Liver (tissue), 9 donors: ENCODE results near the gene PELI1. TPM values are rescaled to one million over a fixed set of nuclear protein-coding genes. Genes with fewer than 3 reads are reported as not detected.

Experiments used
- DNase-seq: peaks from one replicate; pipeline ENCODE4 v3.0.0-alpha.2; 2017; ENCODE audit warnings: low spot score
- H3K27ac ChIP-seq, 2 donors: one replicate each; pipeline ENCODE4 v1.7.0; 2013; ENCODE audit warnings: inconsistent platforms in 2 of 2, low read length in 2 of 2, control low read depth in 1 of 2, low read depth in 1 of 2, mild to moderate bottlenecking in 1 of 2
- H3K27me3 ChIP-seq, 4 donors: one replicate each; pipeline versions ENCODE4 v1.6.1 to v1.7.0; 2013; ENCODE audit warnings: low read length in 3 of 4, inconsistent platforms in 1 of 4, mild to moderate bottlenecking in 1 of 4, moderate library complexity in 1 of 4; ENCODE audit not compliant: control insufficient read depth in 4 of 4, insufficient read depth in 4 of 4
- H3K36me3 ChIP-seq, 4 donors: one replicate each; pipeline versions ENCODE4 v1.6.1 to v1.7.0; 2013; ENCODE audit warnings: low read length in 3 of 4, mild to moderate bottlenecking in 3 of 4, low read depth in 1 of 4, moderate library complexity in 1 of 4; ENCODE audit not compliant: control insufficient read depth in 4 of 4, insufficient read depth in 3 of 4
- H3K4me1 ChIP-seq, 4 donors: one replicate each; pipeline versions ENCODE4 v1.6.1 to v1.7.0; 2013; ENCODE audit warnings: low read length in 3 of 4, mild to moderate bottlenecking in 3 of 4, moderate library complexity in 1 of 4; ENCODE audit not compliant: control insufficient read depth in 4 of 4, insufficient read depth in 4 of 4
- H3K4me3 ChIP-seq, 3 donors: one replicate each; pipeline versions ENCODE4 v1.6.1 to v1.7.0; 2013; ENCODE audit warnings: low read length in 3 of 3, control low read depth in 1 of 3, low read depth in 1 of 3, mild to moderate bottlenecking in 1 of 3
- H3K9ac ChIP-seq, 2 donors: one replicate each; pipeline ENCODE4 v1.7.0; 2013; ENCODE audit warnings: low read length in 2 of 2, mild to moderate bottlenecking in 2 of 2, moderate library complexity in 2 of 2, control low read depth in 1 of 2, low read depth in 1 of 2
- H3K9me3 ChIP-seq, 4 donors: one replicate each; pipeline versions ENCODE4 v1.6.1 to v1.7.0; 2013; ENCODE audit warnings: low read length in 3 of 4; ENCODE audit not compliant: control insufficient read depth in 4 of 4
- EGR1 ChIP-seq, 2 donors: IDR thresholded peaks; 2 replicates each; pipeline ENCODE4 v1.6.1; 2016 to 2018; ENCODE audit warnings: antibody characterized with exemption in 2 of 2, low read depth in 2 of 2
- FOXA1 ChIP-seq: IDR thresholded peaks from 2 replicates; pipeline ENCODE4 v1.6.1; 2016; ENCODE audit warnings: antibody characterized with exemption
- FOXA2 ChIP-seq: IDR thresholded peaks from 2 replicates; pipeline ENCODE4 v1.6.1; 2016; ENCODE audit warnings: antibody characterized with exemption
- GABPA ChIP-seq, 2 donors: IDR thresholded peaks in 1 of 2; conservative IDR thresholded peaks in 1 of 2; 2 replicates each; pipeline ENCODE4 v1.6.1; 2016; ENCODE audit warnings: antibody characterized with exemption in 2 of 2, mild to moderate bottlenecking in 1 of 2, moderate library complexity in 1 of 2
- HNF4A ChIP-seq, 2 donors: conservative IDR thresholded peaks; 2 replicates each; pipeline ENCODE4 v1.6.1; 2016; ENCODE audit warnings: antibody characterized with exemption in 2 of 2, mild to moderate bottlenecking in 2 of 2
- HNF4G ChIP-seq: IDR thresholded peaks from 2 replicates; pipeline ENCODE4 v1.6.1; 2016; ENCODE audit warnings: antibody characterized with exemption
- JUND ChIP-seq, 2 donors: IDR thresholded peaks; 2 replicates each; pipeline ENCODE4 v1.6.1; 2016; ENCODE audit warnings: antibody characterized with exemption in 2 of 2
- NR2F2 ChIP-seq: IDR thresholded peaks from 2 replicates; pipeline ENCODE4 v1.6.1; 2016; ENCODE audit warnings: antibody characterized with exemption
- RAD21 ChIP-seq, 2 donors: IDR thresholded peaks; 2 replicates each; pipeline ENCODE4 v1.6.1; 2016; ENCODE audit warnings: antibody characterized with exemption in 2 of 2, mild to moderate bottlenecking in 2 of 2
- RXRA ChIP-seq, 2 donors: IDR thresholded peaks; 2 replicates each; pipeline ENCODE4 v1.6.1; 2017 to 2018; ENCODE audit warnings: antibody characterized with exemption in 2 of 2, mild to moderate bottlenecking in 1 of 2
- SP1 ChIP-seq: IDR thresholded peaks from 2 replicates; pipeline ENCODE4 v1.6.1; 2018; ENCODE audit warnings: antibody characterized with exemption, mild to moderate bottlenecking
- TAF1 ChIP-seq: conservative IDR thresholded peaks from 2 replicates; pipeline ENCODE4 v1.6.1; 2016; ENCODE audit warnings: antibody characterized with exemption, mild to moderate bottlenecking
- YY1 ChIP-seq: IDR thresholded peaks from 2 replicates; pipeline ENCODE4 v1.6.1; 2016; ENCODE audit warnings: antibody characterized with exemption, mild to moderate bottlenecking
- WGBS: extraction: QIAGEN DNeasy Blood & Tissue Kit; methylation state at CpG from one replicate; pipeline ENCODE4 v1.1.7; 2013; 5-methylcytosine and 5-hydroxymethylcytosine counted together
- polyA plus RNA-seq, 2 donors: library from polyadenylated mRNA; stranded (reverse) in 1 of 2; unstranded in 1 of 2; fragments of 200-250 nt in 1 of 2; fragments of >200 nt in 1 of 2; fragmentation: Nextera tagmentation in 1 of 2; extraction: Ambion mirVana in 1 of 2; gene quantifications; one replicate each; pipeline versions ENCODE4 v1.2.1 to v1.2.3, GENCODE V29; 2013 to 2015
- total RNA-seq, 2 donors: library from RNA; depleted of rRNA; stranded (reverse); fragments of >200 nt; gene quantifications; one replicate each; pipeline ENCODE4 v1.2.3, GENCODE V29; 2014
- TF ChIP-seq, protein P1 (sequence below): IDR thresholded peaks from 2 replicates; pipeline ENCODE4 v1.6.1; 2016; ENCODE audit warnings: antibody characterized with exemption
- TF ChIP-seq, protein P2 (sequence below): IDR thresholded peaks from 2 replicates; pipeline ENCODE4 v1.6.1; 2016; ENCODE audit warnings: antibody characterized with exemption
- TF ChIP-seq, protein P3 (sequence below): fragments of 150-350 bp; IDR thresholded peaks from 2 replicates; pipeline ENCODE4 v1.5.1; 2017; ENCODE audit warnings: improper control_type of control experiment, low read depth, low read length; ENCODE audit not compliant: missing input control
- TF ChIP-seq, protein P4 (sequence below): IDR thresholded peaks from 2 replicates; pipeline ENCODE4 v1.6.1; 2016; ENCODE audit warnings: antibody characterized with exemption, mild to moderate bottlenecking
- TF ChIP-seq, protein P5 (sequence below): IDR thresholded peaks from 2 replicates; pipeline ENCODE4 v1.6.1; 2016; ENCODE audit warnings: antibody characterized with exemption
- donor health status: healthy.
- donor health status: healthy.
- donor health status: healthy.
- donor health status: healthy.
- donor health status: healthy.

The PELI1 gene
- total and polyA plus RNA-seq, 4 donors, result 4.5 to 21.3 (median 7.4) TPM

DNA sequence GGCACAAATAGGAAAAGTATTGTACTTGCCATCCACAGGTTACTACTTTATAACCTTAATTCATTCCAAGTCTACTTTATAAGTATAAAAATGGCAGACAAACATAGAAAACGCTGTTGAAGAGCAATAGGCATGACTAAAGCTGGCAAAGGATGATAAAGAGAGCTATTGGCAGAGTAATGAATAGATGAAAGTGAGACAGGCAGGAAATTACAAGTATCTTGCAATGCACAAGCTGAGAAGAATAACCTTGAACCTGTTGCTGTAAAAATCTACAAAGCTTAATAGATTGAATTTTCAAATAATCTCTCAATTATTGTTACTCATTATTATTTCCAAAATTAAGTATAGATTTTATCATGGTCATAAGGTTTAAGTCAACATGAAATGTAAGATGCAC, 8.8 kb downstream of the PELI1 start:
- 79% methylated on average over 1 of the region's 1 CpG for WGBS
- no peak overlapping the region for H3K27ac ChIP-seq
- H3K27me3 ChIP-seq, result no peaks in the 10 kb centered on the region
- H3K4me3 ChIP-seq, result no peak overlapping the region
- no peaks in the 10 kb centered on the region for H3K36me3 ChIP-seq
- H3K4me1 ChIP-seq, result peaks cover 0 to 4% (median 2%) of the 10 kb centered on the region in 4 donors
- H3K9me3 ChIP-seq, result no peaks in the 10 kb centered on the region
- no peak overlapping the region for H3K9ac ChIP-seq
- TF ChIP-seq, protein P1, sequence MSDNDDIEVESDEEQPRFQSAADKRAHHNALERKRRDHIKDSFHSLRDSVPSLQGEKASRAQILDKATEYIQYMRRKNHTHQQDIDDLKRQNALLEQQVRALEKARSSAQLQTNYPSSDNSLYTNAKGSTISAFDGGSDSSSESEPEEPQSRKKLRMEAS, result no peak
- no peak for TF ChIP-seq RAD21 (IDR thresholded peaks at IDR 0.05)
- TF ChIP-seq, protein P2, sequence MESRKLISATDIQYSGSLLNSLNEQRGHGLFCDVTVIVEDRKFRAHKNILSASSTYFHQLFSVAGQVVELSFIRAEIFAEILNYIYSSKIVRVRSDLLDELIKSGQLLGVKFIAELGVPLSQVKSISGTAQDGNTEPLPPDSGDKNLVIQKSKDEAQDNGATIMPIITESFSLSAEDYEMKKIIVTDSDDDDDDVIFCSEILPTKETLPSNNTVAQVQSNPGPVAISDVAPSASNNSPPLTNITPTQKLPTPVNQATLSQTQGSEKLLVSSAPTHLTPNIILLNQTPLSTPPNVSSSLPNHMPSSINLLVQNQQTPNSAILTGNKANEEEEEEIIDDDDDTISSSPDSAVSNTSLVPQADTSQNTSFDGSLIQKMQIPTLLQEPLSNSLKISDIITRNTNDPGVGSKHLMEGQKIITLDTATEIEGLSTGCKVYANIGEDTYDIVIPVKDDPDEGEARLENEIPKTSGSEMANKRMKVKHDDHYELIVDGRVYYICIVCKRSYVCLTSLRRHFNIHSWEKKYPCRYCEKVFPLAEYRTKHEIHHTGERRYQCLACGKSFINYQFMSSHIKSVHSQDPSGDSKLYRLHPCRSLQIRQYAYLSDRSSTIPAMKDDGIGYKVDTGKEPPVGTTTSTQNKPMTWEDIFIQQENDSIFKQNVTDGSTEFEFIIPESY, result no peak
- no peak for TF ChIP-seq HNF4A (conservative IDR thresholded peaks at IDR 0.05)
- TF ChIP-seq TAF1, result no peak
- no peak for TF ChIP-seq NR2F2
- no peak for TF ChIP-seq RXRA (IDR thresholded peaks at IDR 0.05)
- DNase-seq, result no peak

DNA sequence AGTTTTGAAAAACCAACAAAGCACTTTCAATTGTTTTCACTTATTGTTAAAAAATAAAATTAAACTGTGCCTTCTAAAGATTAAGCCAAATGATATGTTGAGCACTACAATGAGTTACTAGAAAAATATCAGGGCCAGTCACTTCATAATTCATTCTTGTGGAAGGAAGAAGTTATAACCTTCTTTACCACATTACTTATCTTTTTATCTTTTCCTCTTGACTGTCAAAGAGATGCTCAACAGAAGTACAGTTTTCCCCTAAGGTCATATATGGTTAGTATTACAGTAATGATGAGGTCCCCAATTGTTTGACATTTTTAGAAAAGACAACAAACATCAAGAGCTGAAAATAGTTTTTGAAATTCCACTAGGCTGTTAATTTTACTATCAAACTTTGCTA, 9.4 kb downstream of the PELI1 start:
- H3K36me3 ChIP-seq, result no peaks in the 10 kb centered on the region
- no peak for DNase-seq

DNA sequence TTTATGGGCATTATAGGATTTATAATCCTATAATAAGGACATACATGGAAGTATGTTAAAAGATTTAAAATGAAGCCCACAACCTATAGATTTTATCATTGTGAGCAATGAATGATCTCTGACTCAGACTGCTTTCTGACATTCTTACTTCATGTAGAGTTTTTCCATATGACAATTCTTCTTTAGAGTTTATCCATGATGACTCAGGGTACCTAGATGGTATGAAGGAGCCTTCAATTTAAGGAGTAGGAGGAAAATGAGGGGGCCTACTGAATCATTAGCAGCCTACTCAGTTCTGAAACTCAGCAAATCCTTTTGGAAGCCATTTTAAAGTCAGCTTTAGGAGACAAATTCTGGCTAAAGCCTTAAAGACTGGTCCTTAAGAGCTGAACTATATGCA, 10.4 kb downstream of the PELI1 start:
- H3K9me3 ChIP-seq, result no peaks in the 10 kb centered on the region
- H3K4me3 ChIP-seq, result no peak overlapping the region
- DNase-seq, result no peak
- no peak overlapping the region for H3K27ac ChIP-seq
- peaks cover 0 to 4% (median 2%) of the 10 kb centered on the region in 4 donors for H3K4me1 ChIP-seq
- H3K27me3 ChIP-seq, result no peaks in the 10 kb centered on the region
- H3K36me3 ChIP-seq, result no peaks in the 10 kb centered on the region
- no peak overlapping the region for H3K9ac ChIP-seq
- TF ChIP-seq TAF1 (no peak), RXRA (IDR thresholded peaks at IDR 0.05) (no peak), YY1 (no peak), NR2F2 (no peak), JUND (IDR thresholded peaks at IDR 0.05) (no peak), RAD21 (IDR thresholded peaks at IDR 0.05) (no peak), HNF4G (no peak), SP1 (no peak), FOXA2 (no peak), FOXA1 (no peak), GABPA (IDR thresholded peaks at IDR 0.05 in 1 of 2, conservative IDR thresholded peaks at IDR 0.05 in 1 of 2) (no peak), EGR1 (IDR thresholded peaks at IDR 0.05; ENCODE audit: low read depth in 2 of 2) (no peak), HNF4A (conservative IDR thresholded peaks at IDR 0.05) (no peak)
- TF ChIP-seq, protein P1, result no peak
- TF ChIP-seq, protein P3, sequence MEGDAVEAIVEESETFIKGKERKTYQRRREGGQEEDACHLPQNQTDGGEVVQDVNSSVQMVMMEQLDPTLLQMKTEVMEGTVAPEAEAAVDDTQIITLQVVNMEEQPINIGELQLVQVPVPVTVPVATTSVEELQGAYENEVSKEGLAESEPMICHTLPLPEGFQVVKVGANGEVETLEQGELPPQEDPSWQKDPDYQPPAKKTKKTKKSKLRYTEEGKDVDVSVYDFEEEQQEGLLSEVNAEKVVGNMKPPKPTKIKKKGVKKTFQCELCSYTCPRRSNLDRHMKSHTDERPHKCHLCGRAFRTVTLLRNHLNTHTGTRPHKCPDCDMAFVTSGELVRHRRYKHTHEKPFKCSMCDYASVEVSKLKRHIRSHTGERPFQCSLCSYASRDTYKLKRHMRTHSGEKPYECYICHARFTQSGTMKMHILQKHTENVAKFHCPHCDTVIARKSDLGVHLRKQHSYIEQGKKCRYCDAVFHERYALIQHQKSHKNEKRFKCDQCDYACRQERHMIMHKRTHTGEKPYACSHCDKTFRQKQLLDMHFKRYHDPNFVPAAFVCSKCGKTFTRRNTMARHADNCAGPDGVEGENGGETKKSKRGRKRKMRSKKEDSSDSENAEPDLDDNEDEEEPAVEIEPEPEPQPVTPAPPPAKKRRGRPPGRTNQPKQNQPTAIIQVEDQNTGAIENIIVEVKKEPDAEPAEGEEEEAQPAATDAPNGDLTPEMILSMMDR, result no peak
- TF ChIP-seq, protein P4, sequence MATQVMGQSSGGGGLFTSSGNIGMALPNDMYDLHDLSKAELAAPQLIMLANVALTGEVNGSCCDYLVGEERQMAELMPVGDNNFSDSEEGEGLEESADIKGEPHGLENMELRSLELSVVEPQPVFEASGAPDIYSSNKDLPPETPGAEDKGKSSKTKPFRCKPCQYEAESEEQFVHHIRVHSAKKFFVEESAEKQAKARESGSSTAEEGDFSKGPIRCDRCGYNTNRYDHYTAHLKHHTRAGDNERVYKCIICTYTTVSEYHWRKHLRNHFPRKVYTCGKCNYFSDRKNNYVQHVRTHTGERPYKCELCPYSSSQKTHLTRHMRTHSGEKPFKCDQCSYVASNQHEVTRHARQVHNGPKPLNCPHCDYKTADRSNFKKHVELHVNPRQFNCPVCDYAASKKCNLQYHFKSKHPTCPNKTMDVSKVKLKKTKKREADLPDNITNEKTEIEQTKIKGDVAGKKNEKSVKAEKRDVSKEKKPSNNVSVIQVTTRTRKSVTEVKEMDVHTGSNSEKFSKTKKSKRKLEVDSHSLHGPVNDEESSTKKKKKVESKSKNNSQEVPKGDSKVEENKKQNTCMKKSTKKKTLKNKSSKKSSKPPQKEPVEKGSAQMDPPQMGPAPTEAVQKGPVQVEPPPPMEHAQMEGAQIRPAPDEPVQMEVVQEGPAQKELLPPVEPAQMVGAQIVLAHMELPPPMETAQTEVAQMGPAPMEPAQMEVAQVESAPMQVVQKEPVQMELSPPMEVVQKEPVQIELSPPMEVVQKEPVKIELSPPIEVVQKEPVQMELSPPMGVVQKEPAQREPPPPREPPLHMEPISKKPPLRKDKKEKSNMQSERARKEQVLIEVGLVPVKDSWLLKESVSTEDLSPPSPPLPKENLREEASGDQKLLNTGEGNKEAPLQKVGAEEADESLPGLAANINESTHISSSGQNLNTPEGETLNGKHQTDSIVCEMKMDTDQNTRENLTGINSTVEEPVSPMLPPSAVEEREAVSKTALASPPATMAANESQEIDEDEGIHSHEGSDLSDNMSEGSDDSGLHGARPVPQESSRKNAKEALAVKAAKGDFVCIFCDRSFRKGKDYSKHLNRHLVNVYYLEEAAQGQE, result no peak
- TF ChIP-seq, protein P5, sequence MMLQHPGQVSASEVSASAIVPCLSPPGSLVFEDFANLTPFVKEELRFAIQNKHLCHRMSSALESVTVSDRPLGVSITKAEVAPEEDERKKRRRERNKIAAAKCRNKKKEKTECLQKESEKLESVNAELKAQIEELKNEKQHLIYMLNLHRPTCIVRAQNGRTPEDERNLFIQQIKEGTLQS, result no peak

More for the DNA sequence above, 9.4 kb downstream of the PELI1 start:
- Histone ChIP-seq H3K27me3 (no peaks in the 10 kb centered on the region), H3K27ac (no peak overlapping the region), H3K4me3 (no peak overlapping the region), H3K9me3 (no peaks in the 10 kb centered on the region), H3K9ac (no peak overlapping the region), H3K4me1 (peaks cover 0 to 4% (median 2%) of the 10 kb centered on the region in 4 donors)
- TF ChIP-seq, protein P5, result no peak
- TF ChIP-seq FOXA1 (no peak), HNF4G (no peak), EGR1 (IDR thresholded peaks at IDR 0.05; ENCODE audit: low read depth in 2 of 2) (no peak)
